Chondrocyte (in vitro differentiated cells): Measurements from ENCODE around the gene INPP4A. TPM values are rescaled to one million over a fixed set of nuclear protein-coding genes. Genes with fewer than 3 reads are reported as not detected.

Experiments
- DNase-seq: peaks from one replicate; pipeline ENCODE4 v3.0.0; 2021; ENCODE audit warnings: mixed read lengths, low spot score
- H3K27ac Mint-ChIP-seq: one replicate; pipeline ENCODE4 v1.8.0; 2021; ENCODE audit warnings: mild to moderate bottlenecking, moderate library complexity, mixed read lengths; ENCODE audit not compliant: unreplicated experiment
- H3K27me3 Mint-ChIP-seq: 2 replicates; pipeline ENCODE4 v1.8.0; 2021; ENCODE audit warnings: low read depth, mixed read lengths
- H3K36me3 Mint-ChIP-seq: 2 replicates; pipeline ENCODE4 v1.8.0; 2021; ENCODE audit warnings: low read depth, mixed read lengths
- H3K4me1 Mint-ChIP-seq: 2 replicates; pipeline ENCODE4 v1.8.0; 2021; ENCODE audit warnings: low read depth, mild to moderate bottlenecking, mixed read lengths
- H3K4me3 Mint-ChIP-seq: one replicate; pipeline ENCODE4 v1.8.0; 2021; ENCODE audit warnings: mild to moderate bottlenecking, moderate library complexity, mixed read lengths; ENCODE audit not compliant: unreplicated experiment
- H3K9me3 Mint-ChIP-seq: 2 replicates; pipeline ENCODE4 v1.8.0; 2021; ENCODE audit warnings: low read depth, mixed read lengths
- total RNA-seq: library from RNA; stranded (reverse); gene quantifications from 3 replicates; pipeline ENCODE4 v1.2.1, GENCODE V29; 2021
- TF ChIP-seq, protein P1 (sequence below): fragments of 200-600 bp; sonication (generic); IDR thresholded peaks from 2 replicates; pipeline ENCODE4 v1.5.0; 2021; ENCODE audit warnings: antibody characterized with exemption, mild to moderate bottlenecking, moderate library complexity

The INPP4A gene
- total RNA-seq, 1 donor from 2014 or later = 26.1 TPM

DNA sequence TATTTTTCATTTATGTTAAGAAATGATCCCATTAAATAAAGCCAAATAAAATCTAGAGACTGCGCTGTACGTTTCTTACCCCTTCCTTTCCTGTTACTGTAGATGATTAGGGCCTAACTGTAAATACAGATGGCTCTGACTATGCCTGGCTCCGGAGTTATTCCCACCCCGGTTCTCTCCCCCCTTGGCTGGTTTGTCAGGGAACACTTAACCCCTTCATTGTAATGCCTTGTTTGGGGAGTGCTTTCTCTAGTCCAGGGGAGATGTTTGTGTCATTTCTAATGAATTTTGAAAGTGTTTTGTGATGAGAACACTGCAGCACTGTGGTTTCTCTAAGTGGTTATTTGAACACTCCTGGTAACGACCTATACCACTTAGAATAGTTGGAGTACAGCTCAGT is 172.5 kb downstream of the INPP4A start:
- Mint-ChIP-seq H3K36me3 (peaks cover 36% of the 10 kb centered on the region), H3K27me3 (no peaks in the 10 kb centered on the region), H3K4me3 (no peak overlapping the region), H3K9me3 (no peaks in the 10 kb centered on the region), H3K4me1 (no peaks in the 10 kb centered on the region), H3K27ac (no peak overlapping the region)
- DNase-seq = no peak
- TF ChIP-seq, protein P1, sequence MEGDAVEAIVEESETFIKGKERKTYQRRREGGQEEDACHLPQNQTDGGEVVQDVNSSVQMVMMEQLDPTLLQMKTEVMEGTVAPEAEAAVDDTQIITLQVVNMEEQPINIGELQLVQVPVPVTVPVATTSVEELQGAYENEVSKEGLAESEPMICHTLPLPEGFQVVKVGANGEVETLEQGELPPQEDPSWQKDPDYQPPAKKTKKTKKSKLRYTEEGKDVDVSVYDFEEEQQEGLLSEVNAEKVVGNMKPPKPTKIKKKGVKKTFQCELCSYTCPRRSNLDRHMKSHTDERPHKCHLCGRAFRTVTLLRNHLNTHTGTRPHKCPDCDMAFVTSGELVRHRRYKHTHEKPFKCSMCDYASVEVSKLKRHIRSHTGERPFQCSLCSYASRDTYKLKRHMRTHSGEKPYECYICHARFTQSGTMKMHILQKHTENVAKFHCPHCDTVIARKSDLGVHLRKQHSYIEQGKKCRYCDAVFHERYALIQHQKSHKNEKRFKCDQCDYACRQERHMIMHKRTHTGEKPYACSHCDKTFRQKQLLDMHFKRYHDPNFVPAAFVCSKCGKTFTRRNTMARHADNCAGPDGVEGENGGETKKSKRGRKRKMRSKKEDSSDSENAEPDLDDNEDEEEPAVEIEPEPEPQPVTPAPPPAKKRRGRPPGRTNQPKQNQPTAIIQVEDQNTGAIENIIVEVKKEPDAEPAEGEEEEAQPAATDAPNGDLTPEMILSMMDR = no peak

DNA sequence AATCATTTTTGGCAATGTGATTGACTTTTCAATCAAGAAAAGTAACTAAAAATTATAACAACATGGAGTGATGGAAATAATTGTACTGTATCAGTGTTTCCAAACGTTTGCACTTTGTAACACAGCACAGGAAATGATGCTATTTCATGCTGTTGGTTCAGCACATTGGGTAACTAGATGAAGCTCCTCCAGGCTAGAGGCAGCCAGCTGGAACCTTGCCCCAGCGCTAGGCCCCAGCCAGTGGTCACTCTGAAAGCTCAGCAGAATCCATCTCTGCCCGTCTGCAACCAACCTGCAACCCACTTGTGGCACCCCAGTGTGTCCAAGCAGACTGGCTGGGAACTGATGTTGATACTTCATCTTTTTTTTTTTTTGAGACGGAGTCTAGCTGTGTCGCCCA is 179.0 kb downstream of the INPP4A start:
- Mint-ChIP-seq H3K4me3 (no peak overlapping the region), H3K9me3 (peaks cover 10% of the 10 kb centered on the region), H3K4me1 (no peaks in the 10 kb centered on the region), H3K27me3 (no peaks in the 10 kb centered on the region), H3K36me3 (peaks cover 5% of the 10 kb centered on the region), H3K27ac (no peak overlapping the region)
- TF ChIP-seq, protein P1 = no peak
- DNase-seq = no peak

DNA sequence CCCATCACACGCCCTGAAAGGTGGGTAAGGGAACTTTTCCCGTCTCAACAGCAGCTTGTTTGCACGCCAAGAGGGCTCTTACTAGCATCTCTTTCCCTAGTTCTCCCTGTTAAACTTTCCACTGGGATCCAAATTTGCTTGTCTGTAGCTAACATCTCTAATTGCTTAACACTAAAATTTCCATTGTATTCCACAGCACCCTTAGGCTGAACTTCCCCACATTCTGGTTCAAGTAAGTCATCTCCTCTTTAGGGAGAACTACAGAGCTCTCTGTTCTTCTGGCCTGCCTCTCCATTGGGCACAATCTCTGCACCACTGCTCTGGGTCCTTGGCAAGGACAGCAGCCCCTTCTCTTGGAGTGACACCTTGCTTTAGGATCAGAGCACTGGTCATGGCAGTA is 187.7 kb downstream of the INPP4A start:
- H3K4me1 Mint-ChIP-seq = peaks cover 6% of the 10 kb centered on the region

DNA sequence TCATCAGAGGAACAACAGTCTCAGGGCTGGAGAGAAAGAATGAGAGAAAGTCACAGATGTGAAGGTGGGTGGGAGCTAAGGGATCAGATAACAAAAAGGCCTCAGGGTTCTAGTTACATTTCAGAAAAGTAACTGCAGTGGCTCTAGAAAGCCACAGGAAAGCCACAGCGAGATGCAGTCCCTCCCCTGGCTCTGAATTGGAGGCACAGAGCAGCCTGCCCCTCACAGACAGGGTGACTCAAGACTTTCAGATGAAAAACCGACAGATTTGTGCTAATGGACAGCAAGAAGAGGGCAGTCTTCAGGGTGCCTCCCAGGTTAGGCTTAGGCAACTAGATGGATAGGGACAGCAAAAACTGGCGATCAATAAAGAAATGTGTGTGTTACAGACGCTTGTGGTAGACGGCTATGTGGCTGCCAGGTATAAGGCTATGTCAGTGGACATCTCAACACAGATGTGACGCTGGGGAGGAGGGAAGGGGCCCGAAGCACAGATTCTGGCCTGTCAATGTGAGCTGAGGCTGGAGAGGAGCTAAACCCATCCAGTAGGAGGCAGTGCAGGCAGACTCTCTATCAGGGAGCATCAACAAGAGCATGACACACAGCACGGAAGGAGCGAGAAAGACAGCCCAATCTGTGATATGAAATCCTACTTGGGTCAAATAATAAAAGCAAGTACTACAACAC is 189.9 kb downstream of the INPP4A start:
- Mint-ChIP-seq H3K36me3 (peaks cover 1% of the 10 kb centered on the region), H3K4me1 (peaks cover 6% of the 10 kb centered on the region), H3K27me3 (no peaks in the 10 kb centered on the region), H3K9me3 (no peaks in the 10 kb centered on the region), H3K4me3 (no peak overlapping the region), H3K27ac (no peak overlapping the region)
- no peak for DNase-seq
- TF ChIP-seq, protein P1 = peak; percentile 57

More for the DNA sequence above, 187.7 kb downstream of the INPP4A start:
- TF ChIP-seq, protein P1 = no peak
- Mint-ChIP-seq H3K4me3 (no peak overlapping the region), H3K9me3 (peaks cover 10% of the 10 kb centered on the region), H3K27me3 (no peaks in the 10 kb centered on the region), H3K36me3 (peaks cover 4% of the 10 kb centered on the region), H3K27ac (no peak overlapping the region)
- no peak for DNase-seq

DNA sequence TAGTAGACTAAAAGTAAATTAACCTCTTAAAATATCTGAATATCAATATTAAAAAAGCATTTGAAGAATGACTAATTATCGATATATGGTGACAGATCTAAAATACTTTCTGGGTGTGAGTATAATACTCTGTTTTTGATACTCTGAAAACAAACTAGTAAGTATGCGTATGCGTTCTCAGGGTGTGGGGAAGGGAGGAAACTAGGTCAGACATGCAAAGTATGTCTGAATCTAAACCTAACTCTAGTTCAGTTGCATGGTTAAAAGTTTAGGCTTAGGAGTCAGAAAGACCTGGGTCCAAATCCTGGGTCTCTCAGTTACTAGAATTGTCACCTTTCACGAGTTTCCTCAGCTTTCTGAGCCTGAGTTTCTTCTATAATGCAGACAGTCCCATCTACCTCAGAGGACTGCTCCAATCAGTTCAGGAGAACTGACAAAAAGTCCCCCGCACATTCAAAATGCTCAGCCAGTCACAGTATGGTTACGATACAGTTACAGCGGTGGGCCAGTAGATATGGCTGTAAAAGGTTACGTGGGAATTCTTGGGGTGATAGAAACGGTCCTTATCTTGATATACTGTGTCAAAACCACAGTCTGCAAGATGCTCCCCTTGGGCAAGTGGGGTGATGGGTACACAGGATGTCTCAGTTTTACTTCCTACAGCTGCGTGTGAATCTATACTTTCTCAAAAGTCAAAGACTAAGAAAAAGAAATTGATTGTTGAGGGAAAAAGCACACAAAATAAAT is 192.9 kb downstream of the INPP4A start:
- Mint-ChIP-seq H3K4me3 (no peak overlapping the region), H3K27ac (no peak overlapping the region), H3K36me3 (peaks cover 1% of the 10 kb centered on the region), H3K27me3 (no peaks in the 10 kb centered on the region), H3K4me1 (peaks cover 6% of the 10 kb centered on the region), H3K9me3 (no peaks in the 10 kb centered on the region)
- TF ChIP-seq, protein P1 = no peak
- no peak for DNase-seq
